Fibroblast of skin of right quadriceps (primary cell): ENCODE measurements around the gene NACC2.

ENCODE experiments used
- DNase-seq: peaks from one replicate; pipeline ENCODE4 v3.0.0-alpha.2; 2013

NACC2 gene, protein sequence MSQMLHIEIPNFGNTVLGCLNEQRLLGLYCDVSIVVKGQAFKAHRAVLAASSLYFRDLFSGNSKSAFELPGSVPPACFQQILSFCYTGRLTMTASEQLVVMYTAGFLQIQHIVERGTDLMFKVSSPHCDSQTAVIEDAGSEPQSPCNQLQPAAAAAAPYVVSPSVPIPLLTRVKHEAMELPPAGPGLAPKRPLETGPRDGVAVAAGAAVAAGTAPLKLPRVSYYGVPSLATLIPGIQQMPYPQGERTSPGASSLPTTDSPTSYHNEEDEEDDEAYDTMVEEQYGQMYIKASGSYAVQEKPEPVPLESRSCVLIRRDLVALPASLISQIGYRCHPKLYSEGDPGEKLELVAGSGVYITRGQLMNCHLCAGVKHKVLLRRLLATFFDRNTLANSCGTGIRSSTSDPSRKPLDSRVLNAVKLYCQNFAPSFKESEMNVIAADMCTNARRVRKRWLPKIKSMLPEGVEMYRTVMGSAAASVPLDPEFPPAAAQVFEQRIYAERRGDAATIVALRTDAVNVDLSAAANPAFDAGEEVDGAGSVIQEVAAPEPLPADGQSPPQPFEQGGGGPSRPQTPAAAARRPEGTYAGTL

GRCh38 chr9:136095070-136096058 is at the start of gene NACC2:
NACC2 (minus strand) TSS chr9:136095289; CDS start chr9:136050521, 44,768 bp downstream.
- DNase-seq: peak; percentile 58

- DNase-seq: no peak
Observed at GRCh38 chr9:136144450-136144849, 49.4 kb upstream of the NACC2 start.

- DNase-seq: peak; percentile 23
Observed at GRCh38 chr9:136143215-136144001, 48.3 kb upstream of the NACC2 start.

- no peak for DNase-seq
Observed at GRCh38 chr9:136142859-136143214, 47.7 kb upstream of the NACC2 start.

- no peak for DNase-seq
Observed at GRCh38 chr9:136142414-136142796, 47.3 kb upstream of the NACC2 start.

- DNase-seq: no peak
Observed at GRCh38 chr9:136141682-136142413, 46.8 kb upstream of the NACC2 start.

DNA sequence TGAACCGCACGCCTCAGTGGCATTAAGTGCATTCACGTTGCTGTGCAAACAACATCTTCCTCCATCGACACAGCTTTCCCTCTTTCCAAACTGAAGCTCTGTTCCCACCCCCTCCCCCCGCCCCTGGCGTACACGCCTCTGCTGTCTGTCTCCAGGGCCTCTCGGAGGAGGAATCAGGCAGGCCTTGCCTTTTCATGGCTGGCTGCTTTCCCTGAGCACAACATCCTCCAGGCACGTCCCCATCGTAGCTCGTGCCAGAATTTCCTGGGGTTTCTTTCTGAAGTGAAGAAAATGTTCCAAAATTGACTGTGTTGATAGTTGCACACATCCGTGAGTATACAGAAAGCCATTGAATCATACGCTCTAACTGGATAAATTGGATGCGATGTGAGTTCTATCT is 45.9 kb upstream of the NACC2 start:
- DNase-seq: peak; percentile 25

GRCh38 chr9:136140046-136140445 is 45.0 kb upstream of the NACC2 start:
- no peak for DNase-seq

- DNase-seq: no peak
Observed at GRCh38 chr9:136138566-136138965, 43.5 kb upstream of the NACC2 start.

DNA sequence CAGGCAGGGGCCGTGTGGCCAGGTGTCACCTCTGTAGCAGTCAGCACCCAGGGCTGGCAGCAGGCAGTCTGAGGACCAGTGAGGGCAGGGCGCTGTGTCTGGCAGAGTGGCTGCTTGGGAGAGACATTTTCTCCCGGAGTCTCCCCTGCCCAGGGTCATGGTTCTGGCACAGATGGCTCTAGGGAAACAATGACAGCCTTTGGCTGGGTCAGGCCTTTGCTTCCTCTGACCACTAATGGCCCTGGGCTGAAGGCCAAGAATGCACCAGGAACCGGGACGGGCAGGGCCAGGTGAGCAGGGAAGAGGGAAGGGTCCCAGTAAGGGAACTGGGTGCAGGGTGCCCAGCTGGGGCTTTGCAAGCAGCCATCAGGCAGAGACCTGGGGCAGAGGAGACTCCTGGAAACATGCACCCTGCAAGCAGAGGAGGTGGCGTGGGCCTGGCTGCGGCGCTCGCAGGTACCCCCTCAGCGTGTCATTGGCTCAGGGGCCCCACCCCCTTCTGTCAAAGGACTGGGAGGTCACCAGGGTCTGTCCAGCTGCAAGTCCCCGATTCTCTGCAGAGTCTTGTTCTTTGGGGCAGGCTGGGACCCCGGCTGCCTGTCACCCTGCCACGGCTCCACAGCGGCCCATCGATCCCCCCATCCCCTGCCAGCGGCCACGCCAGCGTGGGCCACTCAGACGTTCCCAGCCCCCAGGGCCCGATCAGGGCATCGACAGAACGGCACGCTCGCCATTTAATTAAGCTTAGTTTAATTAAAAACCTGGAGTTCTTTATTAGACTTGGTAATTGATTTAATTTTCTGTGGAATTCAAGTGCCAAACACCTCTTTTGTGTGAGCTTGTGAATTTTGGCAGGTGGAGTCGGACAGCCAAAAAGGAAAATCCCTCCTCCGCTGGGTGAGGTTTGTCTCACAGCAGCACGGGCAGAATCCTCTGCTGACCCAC is 42.5 kb upstream of the NACC2 start:
- no peak for DNase-seq

DNA sequence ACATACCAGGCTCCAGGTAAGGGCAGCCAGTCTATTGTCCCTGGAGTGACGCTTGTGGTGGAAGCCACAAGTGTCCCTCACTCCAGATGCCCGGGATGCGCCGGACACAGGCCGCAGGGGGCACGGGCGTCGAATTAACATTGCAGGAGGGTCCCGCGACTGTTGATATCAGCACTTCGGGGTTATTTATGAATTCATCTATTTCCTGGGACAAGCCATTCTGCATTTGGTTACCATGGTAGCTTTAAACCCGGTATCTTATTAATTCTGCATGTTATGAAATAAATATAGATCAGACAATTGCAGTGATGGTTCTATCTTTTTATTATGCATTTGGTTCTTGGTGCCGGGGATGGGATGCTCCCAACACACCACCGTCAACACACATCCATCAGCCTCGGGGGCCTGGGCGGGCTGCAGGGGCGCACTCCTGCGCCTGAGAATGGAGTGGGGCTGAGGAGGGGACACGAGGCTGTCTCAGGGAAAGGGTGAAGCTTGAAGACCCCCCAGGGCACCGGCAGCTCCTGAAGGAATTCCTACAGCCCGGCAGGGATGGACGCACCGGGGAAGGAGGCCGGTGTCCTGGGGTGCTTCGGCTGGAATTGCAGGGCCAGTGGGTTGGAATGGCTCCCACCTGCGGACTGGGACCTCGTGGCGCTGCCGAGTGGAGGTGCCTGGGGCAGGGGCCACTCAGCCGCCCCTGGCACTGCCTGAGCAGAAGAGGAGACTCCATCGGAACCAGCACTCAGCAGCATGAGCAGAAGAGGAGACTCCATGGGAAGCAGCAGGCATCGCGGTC is 41.2 kb upstream of the NACC2 start:
- DNase-seq: no peak

GRCh38 chr9:136135326-136136126 is 40.4 kb upstream of the NACC2 start:
- no peak for DNase-seq

GRCh38 chr9:136133959-136134484 is 38.9 kb upstream of the NACC2 start:
- DNase-seq: no peak

DNA sequence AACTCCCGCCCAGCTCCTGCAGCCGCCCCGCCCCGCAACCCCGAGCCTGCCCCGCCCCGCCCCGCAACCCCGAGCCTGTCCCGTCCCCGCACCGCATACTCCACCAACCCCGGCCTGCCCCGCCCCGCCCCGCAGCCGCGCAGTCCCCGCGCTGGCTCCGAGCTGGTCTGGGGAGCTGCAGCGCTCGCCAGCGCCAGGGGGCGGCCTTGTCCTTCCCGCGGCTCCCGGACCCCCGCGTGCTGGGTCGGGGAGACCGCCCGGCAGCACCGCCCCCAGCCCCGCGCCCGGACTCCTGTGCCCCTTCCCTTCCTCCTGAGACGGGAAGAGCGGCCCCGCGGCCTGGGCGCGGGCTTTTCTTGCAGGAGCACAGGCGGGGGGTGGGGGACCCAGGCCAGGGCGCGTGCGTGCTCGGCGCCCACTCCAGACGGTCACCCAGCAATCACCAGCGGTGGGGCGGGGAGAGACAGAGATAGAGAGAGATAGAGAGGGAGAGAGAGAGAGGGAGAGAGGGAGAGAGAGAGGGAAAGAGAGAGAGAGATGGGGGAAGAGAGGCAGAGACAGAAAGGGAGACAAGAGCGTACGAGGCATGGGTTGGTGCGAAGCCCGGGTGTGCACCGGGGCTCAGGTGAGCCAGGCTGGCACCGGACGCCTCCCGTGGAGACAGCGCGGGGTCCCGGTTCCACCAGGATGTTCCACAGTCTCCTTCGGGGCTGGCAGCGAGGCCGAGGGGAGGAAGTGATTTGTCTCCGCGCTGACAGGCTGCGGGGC is 38.3 kb upstream of the NACC2 start:
- no peak for DNase-seq

DNA sequence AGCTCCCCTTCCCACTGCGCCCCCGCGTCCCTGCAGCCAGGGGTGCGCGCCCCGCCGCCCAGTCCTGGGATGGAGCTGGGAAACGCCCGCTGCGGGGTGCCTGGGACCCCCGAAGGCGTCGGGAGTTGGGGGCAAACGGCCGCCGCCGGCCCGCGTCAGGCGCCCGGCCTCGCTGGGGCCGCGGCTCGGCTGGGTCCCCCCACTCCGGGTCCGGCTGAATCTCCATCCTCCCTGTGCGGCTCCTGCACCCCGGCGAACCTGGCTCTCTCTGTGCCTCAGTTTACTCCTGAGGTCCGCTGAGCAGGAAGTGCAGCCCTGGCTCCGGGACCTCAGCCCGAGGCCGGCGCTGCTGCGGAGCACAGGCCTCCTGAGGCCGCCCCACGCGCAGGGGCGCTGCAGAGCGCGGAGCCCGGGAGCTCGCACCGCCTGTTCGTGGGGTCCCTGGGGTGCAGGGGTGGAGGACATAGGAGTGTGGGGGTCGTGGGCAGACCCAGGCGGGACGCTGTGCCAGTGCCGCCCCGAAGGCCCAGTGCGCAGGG is 37.5 kb upstream of the NACC2 start:
- no peak for DNase-seq

- no peak for DNase-seq
Observed at GRCh38 chr9:136131629-136132511, 36.8 kb upstream of the NACC2 start.

- DNase-seq: no peak
Observed at GRCh38 chr9:136129176-136129575, 34.1 kb upstream of the NACC2 start.
